ENCODE data around the gene CIT.

The CIT gene

DNA sequence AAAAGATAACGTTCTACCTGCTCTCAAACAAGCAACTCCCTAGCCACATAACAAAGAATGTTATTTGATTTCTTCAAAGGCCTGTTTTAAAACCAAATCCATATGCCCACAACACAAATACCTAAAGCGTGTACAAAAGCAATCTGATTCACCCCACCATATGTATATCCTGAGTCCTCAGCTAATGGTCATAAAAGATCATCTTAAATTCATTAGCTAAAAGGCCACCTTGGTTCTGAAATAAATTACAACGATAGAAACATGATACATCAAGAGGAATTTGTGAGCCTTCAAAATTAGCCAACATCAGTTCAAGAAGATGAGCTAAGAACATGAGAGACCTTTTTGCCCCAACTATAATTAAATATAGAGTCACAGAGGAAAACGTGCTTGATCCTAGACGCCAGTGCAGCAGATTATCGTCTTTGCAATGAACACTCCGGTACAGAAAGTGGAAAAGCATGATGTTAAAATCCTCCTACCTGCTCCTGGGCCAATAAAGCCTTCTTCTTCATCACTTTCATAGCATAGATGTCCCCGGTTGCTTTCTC is 20.0 kb downstream of the CIT start:
- peak; percentile 52 for DNase-seq (ENCODE audit: low read depth)
- TF ChIP-seq, protein P1, sequence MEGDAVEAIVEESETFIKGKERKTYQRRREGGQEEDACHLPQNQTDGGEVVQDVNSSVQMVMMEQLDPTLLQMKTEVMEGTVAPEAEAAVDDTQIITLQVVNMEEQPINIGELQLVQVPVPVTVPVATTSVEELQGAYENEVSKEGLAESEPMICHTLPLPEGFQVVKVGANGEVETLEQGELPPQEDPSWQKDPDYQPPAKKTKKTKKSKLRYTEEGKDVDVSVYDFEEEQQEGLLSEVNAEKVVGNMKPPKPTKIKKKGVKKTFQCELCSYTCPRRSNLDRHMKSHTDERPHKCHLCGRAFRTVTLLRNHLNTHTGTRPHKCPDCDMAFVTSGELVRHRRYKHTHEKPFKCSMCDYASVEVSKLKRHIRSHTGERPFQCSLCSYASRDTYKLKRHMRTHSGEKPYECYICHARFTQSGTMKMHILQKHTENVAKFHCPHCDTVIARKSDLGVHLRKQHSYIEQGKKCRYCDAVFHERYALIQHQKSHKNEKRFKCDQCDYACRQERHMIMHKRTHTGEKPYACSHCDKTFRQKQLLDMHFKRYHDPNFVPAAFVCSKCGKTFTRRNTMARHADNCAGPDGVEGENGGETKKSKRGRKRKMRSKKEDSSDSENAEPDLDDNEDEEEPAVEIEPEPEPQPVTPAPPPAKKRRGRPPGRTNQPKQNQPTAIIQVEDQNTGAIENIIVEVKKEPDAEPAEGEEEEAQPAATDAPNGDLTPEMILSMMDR (conservative IDR thresholded peaks at IDR 0.05; ENCODE audit: low read length): no peak
- no peak overlapping the region for H3K4me3 ChIP-seq (ENCODE audit: low read length)

DNA sequence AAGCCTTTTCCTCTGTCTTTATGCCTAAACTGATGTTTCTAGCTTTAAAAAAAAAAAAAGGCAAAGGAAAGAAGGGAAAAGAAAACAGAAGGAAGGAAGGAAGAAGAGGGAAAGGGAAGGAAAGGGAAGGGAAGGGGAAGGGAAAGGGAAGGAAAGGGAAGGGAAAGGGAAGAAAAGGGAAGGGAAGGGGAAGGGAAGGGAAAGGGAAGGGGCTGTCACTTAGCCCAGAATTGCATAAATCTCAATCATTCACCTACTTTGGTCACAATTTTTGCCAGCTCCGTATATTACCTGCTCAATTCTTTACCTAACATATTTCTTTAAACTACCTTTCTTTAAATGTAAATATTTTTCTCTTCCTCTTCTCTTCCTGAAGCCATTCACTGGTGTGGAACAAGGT is 26.8 kb downstream of the CIT start:
- TF ChIP-seq, protein P1 (conservative IDR thresholded peaks at IDR 0.05; ENCODE audit: low read length): no peak
- no peak overlapping the region for H3K4me3 ChIP-seq (ENCODE audit: low read length)
- DNase-seq (ENCODE audit: low read depth): no peak

DNA sequence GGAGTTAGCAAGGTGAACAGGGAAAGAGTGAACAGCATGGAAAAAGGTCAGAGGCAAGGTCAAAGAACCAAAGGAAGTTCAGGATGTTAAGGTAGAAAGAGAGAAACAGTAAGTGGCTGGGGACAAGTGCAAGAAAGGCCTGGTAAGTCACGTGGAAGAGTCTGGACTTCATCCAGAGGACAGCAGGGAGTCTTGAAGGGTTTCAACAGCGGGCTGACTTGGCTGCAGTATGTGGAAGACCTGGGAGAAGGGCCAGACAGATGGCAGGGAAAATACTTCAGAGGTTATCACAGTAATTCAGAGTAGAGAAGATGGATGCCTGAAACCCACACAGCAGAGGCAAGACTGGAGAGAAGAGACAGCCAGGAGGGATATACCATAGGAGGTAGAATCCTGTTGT is 34.0 kb downstream of the CIT start:
- H3K4me3 ChIP-seq (ENCODE audit: low read length): no peak overlapping the region
- peak; percentile 93 for DNase-seq (ENCODE audit: low read depth)
- TF ChIP-seq, protein P1 (conservative IDR thresholded peaks at IDR 0.05; ENCODE audit: low read length): no peak

DNA sequence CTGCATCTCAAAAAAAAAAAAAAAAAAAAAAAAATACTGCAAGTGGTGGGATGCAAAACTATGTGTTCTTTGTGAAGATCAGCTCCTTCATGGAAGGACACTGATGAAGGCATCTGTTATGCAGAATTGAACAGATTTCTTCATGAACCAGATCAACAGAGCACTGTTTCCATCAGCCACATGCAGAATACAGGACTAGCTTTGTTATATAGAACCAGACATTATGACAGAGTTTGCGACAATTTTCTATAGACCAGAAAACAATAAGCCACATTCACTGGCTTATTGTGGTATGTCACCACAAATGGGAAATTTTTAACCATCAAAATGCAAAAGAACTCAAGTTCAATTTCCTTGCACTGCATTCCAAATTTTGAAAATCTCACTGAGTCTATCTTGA is 34.7 kb downstream of the CIT start:
- TF ChIP-seq, protein P1 (conservative IDR thresholded peaks at IDR 0.05; ENCODE audit: low read length): no peak
- no peak for DNase-seq (ENCODE audit: low read depth)
- no peak overlapping the region for H3K4me3 ChIP-seq (ENCODE audit: low read length)

DNA sequence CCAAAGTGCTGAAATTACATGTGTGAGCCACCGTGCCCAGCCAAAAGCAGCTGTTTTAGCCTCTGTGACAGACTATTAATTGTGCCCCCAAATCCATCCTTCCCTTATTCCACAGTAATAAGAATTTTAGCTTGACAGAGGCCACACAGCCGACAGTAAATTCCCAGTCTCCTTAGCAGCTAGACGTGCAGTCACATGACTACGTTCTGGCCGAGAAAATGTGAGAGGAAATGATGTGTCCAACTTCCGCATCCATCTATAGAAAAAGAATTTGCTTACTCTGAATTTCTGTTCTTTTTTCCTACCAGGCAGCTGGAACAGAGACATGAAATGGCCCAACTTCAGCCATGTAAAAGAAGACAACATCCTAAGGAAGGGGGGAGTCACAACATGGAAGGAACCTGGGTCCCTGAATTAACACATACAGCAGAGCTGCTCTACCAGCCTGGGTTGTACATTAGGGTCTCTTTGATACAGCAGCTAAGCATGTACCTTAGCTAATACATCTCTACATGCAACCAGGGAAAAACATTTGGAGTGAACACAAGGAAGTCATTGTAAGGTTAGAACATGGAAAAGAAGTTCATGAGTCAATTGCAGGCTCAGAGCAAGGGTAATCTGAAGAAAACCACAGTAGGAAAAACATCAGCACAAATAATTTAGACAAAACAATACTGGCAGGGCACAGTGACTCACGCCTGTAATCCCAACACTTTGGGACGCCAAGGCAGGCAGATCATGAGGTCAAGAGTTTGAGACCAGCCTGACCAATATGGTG is 35.5 kb downstream of the CIT start:
- DNase-seq (ENCODE audit: low read depth): peak; percentile 16
- H3K4me3 ChIP-seq (ENCODE audit: low read length): no peak overlapping the region
- TF ChIP-seq, protein P1 (conservative IDR thresholded peaks at IDR 0.05; ENCODE audit: low read length): no peak

DNA sequence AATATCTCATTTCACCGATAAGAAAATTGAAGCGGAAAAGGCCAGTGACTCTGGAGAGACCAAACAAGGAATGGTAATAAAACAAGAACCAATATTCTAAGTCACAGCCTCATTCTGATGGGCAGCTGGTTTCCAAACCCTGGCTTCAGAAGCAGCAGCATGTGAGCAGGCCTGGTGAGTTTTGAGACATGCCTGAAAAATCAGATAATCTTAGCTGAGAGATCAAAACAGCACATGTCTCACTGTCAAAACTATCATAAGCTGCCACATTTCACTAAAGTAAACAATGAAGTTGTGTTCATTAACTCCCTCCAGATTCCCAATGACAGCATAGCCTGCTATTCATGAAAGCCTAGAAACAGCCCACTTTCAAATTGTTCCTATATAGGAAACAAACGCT is 36.5 kb downstream of the CIT start:
- H3K4me3 ChIP-seq (ENCODE audit: low read length): no peak overlapping the region
- DNase-seq (ENCODE audit: low read depth): no peak
- TF ChIP-seq, protein P1 (conservative IDR thresholded peaks at IDR 0.05; ENCODE audit: low read length): no peak

DNA sequence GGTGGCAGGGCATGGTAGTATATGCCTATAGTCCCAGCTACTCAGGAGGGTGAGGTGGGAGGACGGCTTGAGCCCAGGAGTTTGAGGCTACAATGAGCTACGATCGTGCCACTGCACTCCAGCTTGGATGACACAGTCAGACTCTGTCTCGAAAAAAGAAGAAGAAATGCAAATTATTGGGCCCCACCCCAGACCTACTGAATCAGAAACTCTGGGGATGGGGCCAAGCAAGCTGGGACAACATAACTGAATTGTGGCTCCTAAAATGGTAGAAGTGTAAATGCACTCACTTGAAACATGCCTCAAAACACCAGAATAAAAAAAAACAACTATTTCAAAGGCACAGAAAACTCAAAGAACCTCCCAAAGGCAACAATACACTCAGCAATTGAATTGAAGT is 37.0 kb downstream of the CIT start:
- peak; percentile 12 for DNase-seq (ENCODE audit: low read depth)
- TF ChIP-seq, protein P1 (conservative IDR thresholded peaks at IDR 0.05; ENCODE audit: low read length): no peak
- no peak overlapping the region for H3K4me3 ChIP-seq (ENCODE audit: low read length)

Data from AG10803 (cell line).